ENCODE results near the gene MLKL.

Gene MLKL

GRCh38 chr16:74738113-74738541 is 37.5 kb upstream of the MLKL start:
- TF ChIP-seq GATA2 (IDR thresholded peaks at IDR 0.05; ENCODE audit: low read depth, low read length) (no peak), GATA3 (IDR thresholded peaks at IDR 0.05; ENCODE audit: low read depth, low read length) (no peak)

- TF ChIP-seq GATA2 (IDR thresholded peaks at IDR 0.05; ENCODE audit: low read depth, low read length) (no peak), GATA3 (IDR thresholded peaks at IDR 0.05; ENCODE audit: low read depth, low read length) (no peak)
Observed at GRCh38 chr16:74737521-74737920, 36.9 kb upstream of the MLKL start.

GRCh38 chr16:74736531-74737157 is 36.0 kb upstream of the MLKL start:
- TF ChIP-seq GATA3 (IDR thresholded peaks at IDR 0.05; ENCODE audit: low read depth, low read length) (no peak), GATA2 (IDR thresholded peaks at IDR 0.05; ENCODE audit: low read depth, low read length) (peak; percentile 71)

- TF ChIP-seq GATA2 (IDR thresholded peaks at IDR 0.05; ENCODE audit: low read depth, low read length) (no peak), GATA3 (IDR thresholded peaks at IDR 0.05; ENCODE audit: low read depth, low read length) (no peak)
Observed at GRCh38 chr16:74735554-74735953, 34.9 kb upstream of the MLKL start.

GRCh38 chr16:74735162-74735452 is 34.4 kb upstream of the MLKL start:
- TF ChIP-seq GATA2 (IDR thresholded peaks at IDR 0.05; ENCODE audit: low read depth, low read length) (no peak), GATA3 (IDR thresholded peaks at IDR 0.05; ENCODE audit: low read depth, low read length) (no peak)

GRCh38 chr16:74734361-74735161 is 33.9 kb upstream of the MLKL start:
- TF ChIP-seq GATA3 (IDR thresholded peaks at IDR 0.05; ENCODE audit: low read depth, low read length) (no peak), GATA2 (IDR thresholded peaks at IDR 0.05; ENCODE audit: low read depth, low read length) (no peak)

- TF ChIP-seq GATA2 (IDR thresholded peaks at IDR 0.05; ENCODE audit: low read depth, low read length) (no peak), GATA3 (IDR thresholded peaks at IDR 0.05; ENCODE audit: low read depth, low read length) (no peak)
Observed at GRCh38 chr16:74732707-74733350, 32.2 kb upstream of the MLKL start.

- TF ChIP-seq GATA3 (IDR thresholded peaks at IDR 0.05; ENCODE audit: low read depth, low read length), result no peak
- TF ChIP-seq GATA2 (IDR thresholded peaks at IDR 0.05; ENCODE audit: low read depth, low read length), result no peak
Observed at GRCh38 chr16:74731853-74732477, 31.3 kb upstream of the MLKL start.

- TF ChIP-seq GATA3 (IDR thresholded peaks at IDR 0.05; ENCODE audit: low read depth, low read length) (no peak), GATA2 (IDR thresholded peaks at IDR 0.05; ENCODE audit: low read depth, low read length) (no peak)
Observed at GRCh38 chr16:74729783-74730683, 29.4 kb upstream of the MLKL start.

- no peak for TF ChIP-seq GATA3 (IDR thresholded peaks at IDR 0.05; ENCODE audit: low read depth, low read length)
- TF ChIP-seq GATA2 (IDR thresholded peaks at IDR 0.05; ENCODE audit: low read depth, low read length), result no peak
Observed at GRCh38 chr16:74727903-74728302, 27.2 kb upstream of the MLKL start.

- TF ChIP-seq GATA3 (IDR thresholded peaks at IDR 0.05; ENCODE audit: low read depth, low read length) (no peak), GATA2 (IDR thresholded peaks at IDR 0.05; ENCODE audit: low read depth, low read length) (no peak)
Observed at GRCh38 chr16:74726716-74727115, 26.1 kb upstream of the MLKL start.

GRCh38 chr16:74725651-74726455 is 25.2 kb upstream of the MLKL start:
- no peak for TF ChIP-seq GATA3 (IDR thresholded peaks at IDR 0.05; ENCODE audit: low read depth, low read length)
- TF ChIP-seq GATA2 (IDR thresholded peaks at IDR 0.05; ENCODE audit: low read depth, low read length), result no peak
